GM23338 (cell line): ENCODE results near the gene SYCP3. TPM values are rescaled to one million over a fixed set of nuclear protein-coding genes. Genes with fewer than 3 reads are reported as not detected.

Source experiments
- ATAC-seq: fragments of 200-7000 bp; cut with Tn5 transposase; 3 replicates; pipeline ENCODE4 v1.9.1; 2020
- DNase-seq: peaks from one replicate; pipeline ENCODE4 v3.0.0-alpha.2; 2015; ENCODE audit warnings: low spot score
- H2AFZ ChIP-seq: fragments of 200-600 bp; sonication (generic); 2 replicates; pipeline ENCODE4 v1.8.0; 2016; ENCODE audit warnings: antibody characterized with exemption, mild to moderate bottlenecking, moderate library complexity
- H3F3A ChIP-seq: fragments of 200-600 bp; sonication (generic); replicated peaks from 2 replicates; pipeline ENCODE4 v1.8.0; 2017; ENCODE audit warnings: antibody characterized with exemption, mixed run types, low read depth
- H3K27ac ChIP-seq: fragments of 200-600 bp; sonication (generic); 2 replicates; pipeline ENCODE4 v1.6.1; 2016; ENCODE audit warnings: low read depth
- H3K27me3 ChIP-seq: fragments of 200-600 bp; sonication (generic); 2 replicates; pipeline ENCODE4 v1.8.0; 2016; ENCODE audit warnings: mild to moderate bottlenecking, mixed run types, moderate library complexity; ENCODE audit not compliant: insufficient read depth
- H3K36me3 ChIP-seq: fragments of 200-600 bp; sonication (generic); 2 replicates; pipeline ENCODE4 v1.8.0; 2016; ENCODE audit warnings: mild to moderate bottlenecking; ENCODE audit not compliant: insufficient read depth
- H3K4me1 ChIP-seq: fragments of 200-600 bp; sonication (generic); 2 replicates; pipeline ENCODE4 v1.8.0; 2016; ENCODE audit warnings: mild to moderate bottlenecking, moderate library complexity; ENCODE audit not compliant: insufficient read depth
- H3K4me2 ChIP-seq: fragments of 200-600 bp; sonication (generic); 2 replicates; pipeline ENCODE4 v1.7.1; 2017; ENCODE audit warnings: mixed run types
- H3K4me3 ChIP-seq: fragments of 200-600 bp; sonication (generic); 2 replicates; pipeline ENCODE4 v1.6.1; 2016; ENCODE audit warnings: mixed run types
- H3K79me2 ChIP-seq: fragments of 200-600 bp; sonication (generic); replicated peaks from 2 replicates; pipeline ENCODE4 v1.8.0; 2017; ENCODE audit warnings: mild to moderate bottlenecking; ENCODE audit not compliant: insufficient read depth
- H3K9me2 ChIP-seq: fragments of 200-600 bp; sonication (generic); 2 replicates; pipeline ENCODE4 v1.8.0; 2017; ENCODE audit not compliant: insufficient read depth
- H4K20me1 ChIP-seq: fragments of 200-600 bp; sonication (generic); replicated peaks from 2 replicates; pipeline ENCODE4 v1.8.0; 2017; ENCODE audit warnings: mild to moderate bottlenecking; ENCODE audit not compliant: insufficient read depth
- H3K27ac Mint-ChIP-seq: 2 replicates; pipeline ENCODE4 v1.8.0; 2020; ENCODE audit warnings: inconsistent platforms, mild to moderate bottlenecking, moderate library complexity, mixed read lengths
- H3K27me3 Mint-ChIP-seq: 3 replicates; pipeline ENCODE4 v1.8.0; 2022; ENCODE audit warnings: low read depth, mild to moderate bottlenecking, moderate library complexity, mixed read lengths, inconsistent platforms; ENCODE audit not compliant: insufficient read depth, poor library complexity
- H3K36me3 Mint-ChIP-seq: 3 replicates; pipeline ENCODE4 v1.8.0; 2021; ENCODE audit warnings: low read depth, mild to moderate bottlenecking, inconsistent platforms, moderate library complexity, mixed read lengths
- H3K4me1 Mint-ChIP-seq: 3 replicates; pipeline ENCODE4 v1.8.0; 2020; ENCODE audit warnings: mild to moderate bottlenecking, inconsistent platforms, mixed read lengths
- H3K4me3 Mint-ChIP-seq: 3 replicates; pipeline ENCODE4 v1.8.0; 2021; ENCODE audit warnings: moderate library complexity, mild to moderate bottlenecking, inconsistent platforms, mixed read lengths
- H3K9me3 Mint-ChIP-seq: 3 replicates; pipeline ENCODE4 v1.8.0; 2020; ENCODE audit warnings: moderate library complexity, mild to moderate bottlenecking, inconsistent platforms, mixed read lengths
- ETS1 ChIP-seq: IDR thresholded peaks from 2 replicates; pipeline ENCODE4 v1.6.1; 2016; ENCODE audit warnings: antibody characterized with exemption
- EZH2 ChIP-seq: fragments of 200-600 bp; sonication (generic); IDR thresholded peaks from one replicate; pipeline ENCODE4 v1.8.0; 2017; ENCODE audit warnings: antibody characterized with exemption, mild to moderate bottlenecking, low read depth; ENCODE audit not compliant: unreplicated experiment
- EZH2phosphoT487 ChIP-seq: fragments of 200-600 bp; sonication (generic); IDR thresholded peaks from one replicate; pipeline ENCODE4 v1.8.1; 2018; ENCODE audit warnings: antibody characterized with exemption; ENCODE audit not compliant: unreplicated experiment
- JUNB ChIP-seq: IDR thresholded peaks from one replicate; pipeline ENCODE4 v1.6.1; 2016; ENCODE audit warnings: antibody characterized with exemption; ENCODE audit not compliant: unreplicated experiment
- POLR2AphosphoS5 ChIP-seq: IDR thresholded peaks from 2 replicates; pipeline ENCODE4 v1.6.1; 2016; ENCODE audit warnings: antibody characterized with exemption, low read depth
- STAT1 ChIP-seq: IDR thresholded peaks from one replicate; pipeline ENCODE4 v1.6.1; 2016; ENCODE audit warnings: antibody characterized with exemption; ENCODE audit not compliant: unreplicated experiment
- ZNF114 ChIP-seq: fragments of 250-450 bp; sonication (Bioruptor Pico); IDR thresholded peaks from 2 replicates; pipeline ENCODE4 v1.5.0; 2020; ENCODE audit warnings: mild to moderate bottlenecking, moderate library complexity
- ZNF462 ChIP-seq: fragments of 250-450 bp; sonication (Bioruptor Pico); IDR thresholded peaks from 2 replicates; pipeline ENCODE4 v1.5.0; 2020; ENCODE audit warnings: mild to moderate bottlenecking, moderate library complexity
- polyA plus RNA-seq: library from polyadenylated mRNA; unstranded; fragments of >200 nt; fragmentation: Nextera tagmentation; extraction: Ambion mirVana; gene quantifications from 2 replicates; pipeline ENCODE4 v1.2.1, GENCODE V29; 2016
- total RNA-seq: library from RNA; depleted of rRNA; stranded (reverse); fragments of >200 nt; shearing (Covaris generic); gene quantifications from 2 replicates; pipeline ENCODE4 v1.2.3, GENCODE V29; 2014
- TF ChIP-seq, protein P1 (sequence below): IDR thresholded peaks from one replicate; pipeline ENCODE4 v1.6.1; 2018; ENCODE audit warnings: antibody characterized with exemption; ENCODE audit not compliant: unreplicated experiment

SYCP3 gene
- total and polyA plus RNA-seq, 2 experiments from 2014 or later, result 0.07 to 1.5 TPM

- TF ChIP-seq, protein P1, sequence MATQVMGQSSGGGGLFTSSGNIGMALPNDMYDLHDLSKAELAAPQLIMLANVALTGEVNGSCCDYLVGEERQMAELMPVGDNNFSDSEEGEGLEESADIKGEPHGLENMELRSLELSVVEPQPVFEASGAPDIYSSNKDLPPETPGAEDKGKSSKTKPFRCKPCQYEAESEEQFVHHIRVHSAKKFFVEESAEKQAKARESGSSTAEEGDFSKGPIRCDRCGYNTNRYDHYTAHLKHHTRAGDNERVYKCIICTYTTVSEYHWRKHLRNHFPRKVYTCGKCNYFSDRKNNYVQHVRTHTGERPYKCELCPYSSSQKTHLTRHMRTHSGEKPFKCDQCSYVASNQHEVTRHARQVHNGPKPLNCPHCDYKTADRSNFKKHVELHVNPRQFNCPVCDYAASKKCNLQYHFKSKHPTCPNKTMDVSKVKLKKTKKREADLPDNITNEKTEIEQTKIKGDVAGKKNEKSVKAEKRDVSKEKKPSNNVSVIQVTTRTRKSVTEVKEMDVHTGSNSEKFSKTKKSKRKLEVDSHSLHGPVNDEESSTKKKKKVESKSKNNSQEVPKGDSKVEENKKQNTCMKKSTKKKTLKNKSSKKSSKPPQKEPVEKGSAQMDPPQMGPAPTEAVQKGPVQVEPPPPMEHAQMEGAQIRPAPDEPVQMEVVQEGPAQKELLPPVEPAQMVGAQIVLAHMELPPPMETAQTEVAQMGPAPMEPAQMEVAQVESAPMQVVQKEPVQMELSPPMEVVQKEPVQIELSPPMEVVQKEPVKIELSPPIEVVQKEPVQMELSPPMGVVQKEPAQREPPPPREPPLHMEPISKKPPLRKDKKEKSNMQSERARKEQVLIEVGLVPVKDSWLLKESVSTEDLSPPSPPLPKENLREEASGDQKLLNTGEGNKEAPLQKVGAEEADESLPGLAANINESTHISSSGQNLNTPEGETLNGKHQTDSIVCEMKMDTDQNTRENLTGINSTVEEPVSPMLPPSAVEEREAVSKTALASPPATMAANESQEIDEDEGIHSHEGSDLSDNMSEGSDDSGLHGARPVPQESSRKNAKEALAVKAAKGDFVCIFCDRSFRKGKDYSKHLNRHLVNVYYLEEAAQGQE, result no peak
- TF ChIP-seq ETS1 (no peak), STAT1 (no peak), EZH2phosphoT487 (no peak)
These were observed 8.4 kb upstream of the SYCP3 start (continued) for GRCh38 chr12:101747697-101748096.

DNA sequence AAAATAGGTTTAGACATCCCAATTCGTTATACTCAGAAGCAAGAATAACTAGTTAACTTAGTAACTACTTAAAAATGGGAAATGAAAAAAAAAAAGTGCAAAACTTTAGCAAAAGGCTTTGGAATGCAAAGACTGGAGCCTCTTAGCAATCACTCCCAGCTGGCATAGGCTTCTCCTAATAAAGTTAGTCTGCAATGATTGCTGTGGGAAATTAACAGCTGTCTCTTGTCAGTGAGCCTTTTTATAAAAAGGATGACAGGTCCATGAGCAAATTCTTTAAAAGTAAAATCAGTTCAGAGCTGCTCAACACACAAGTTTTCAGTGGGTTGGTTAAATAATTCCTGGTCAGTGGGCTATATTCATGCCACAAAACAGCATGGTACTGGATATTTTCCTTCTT is 7.4 kb upstream of the SYCP3 start:
- ATAC-seq (no peak), DNase-seq (no peak)
- no peaks in the 10 kb centered on the region for H3F3A ChIP-seq
- no peaks in the 10 kb centered on the region; the same call in 1 of the 2 replicates for H4K20me1 ChIP-seq
- H3K4me1 ChIP-seq, result peaks cover 8% of the 10 kb centered on the region
- H3K27ac ChIP-seq, result no peak overlapping the region
- no peak overlapping the region for H3K4me3 ChIP-seq
- no peaks in the 10 kb centered on the region for H3K9me3 Mint-ChIP-seq
- no peak overlapping the region for H2AFZ ChIP-seq
- peaks cover 6% of the 10 kb centered on the region; the same call in 1 of the 2 replicates for H3K36me3 ChIP-seq
- no peak overlapping the region for H3K4me2 ChIP-seq
- TF ChIP-seq EZH2 (no peak), ZNF462 (no peak), EZH2phosphoT487 (no peak), JUNB (no peak), STAT1 (no peak), ZNF114 (CRISPR knock-in tag) (no peak), ETS1 (no peak), POLR2AphosphoS5 (no peak)
- peaks cover 15% of the 10 kb centered on the region; the same call in 2 of the 3 replicates for H3K4me1 Mint-ChIP-seq
- no peaks in the 10 kb centered on the region for H3K9me2 ChIP-seq
- H3K79me2 ChIP-seq, result no peaks in the 10 kb centered on the region
- H3K27ac Mint-ChIP-seq, result no peak overlapping the region
- peaks cover 4% of the 10 kb centered on the region for H3K27me3 Mint-ChIP-seq
- H3K36me3 Mint-ChIP-seq, result peaks cover 5% of the 10 kb centered on the region; the same call in 1 of the 3 replicates
- H3K27me3 ChIP-seq, result no peaks in the 10 kb centered on the region
- H3K4me3 Mint-ChIP-seq, result no peak overlapping the region
